ENCODE results near the gene ZNF681. TPM values are rescaled to one million over a fixed set of nuclear protein-coding genes. Genes with fewer than 3 reads are reported as not detected.

The ZNF681 gene
- total and polyA plus RNA-seq, 9 of the 15 experiments (the other 6 are each of a cell fraction or from before 2014, with no cell fraction given), result 2.8 to 8.6 (median 4.1) TPM

GRCh38 chr19:23706657-23707056 lies 52.0 kb downstream of the ZNF681 start:
- ChIA-PET CTCF (ENCODE audit: low intra/inter-chr PET ratio) (interaction anchor here (0.6 kb wide), 1 partner anchor 160 kb away, joined by 5 read pairs; no protein-coding TSS in a partner anchor), POLR2A (no interaction called here)
- WGBS (ENCODE audit: insufficient coverage, low coverage, missing lambda C conversion rate), result 0% methylated on average over 1 of the region's 1 CpG
- Histone ChIP-seq H3K4me2 (ENCODE audit: insufficient read depth, low read length) (no peak overlapping the region), H3K79me2 (ENCODE audit: control insufficient read depth, insufficient read depth, low read length) (no peaks in the 10 kb centered on the region), H3K9ac (ENCODE audit: insufficient read depth in 1 of 2, low read depth in 2 of 2, low read length in 2 of 2) (no peak overlapping the region), H3K27me3 (ENCODE audit: control insufficient read depth in 2 of 2, insufficient read depth in 2 of 2, low read length in 2 of 2) (no peaks in the 10 kb centered on the region), H4K20me1 (replicated peaks; ENCODE audit: control insufficient read depth, insufficient read depth, low read length) (no peaks in the 10 kb centered on the region), H2AFZ (ENCODE audit: low read depth, low read length) (no peak overlapping the region), H3K9me1 (ENCODE audit: control insufficient read depth, insufficient read depth, low read length) (no peaks in the 10 kb centered on the region), H3K27ac (ENCODE audit: extremely low read depth, low read depth, low read length) (no peak overlapping the region), H3K9me3 (replicated peaks; ENCODE audit: control insufficient read depth, insufficient read depth, low read depth, low read length) (no peaks in the 10 kb centered on the region), H3K4me3 (no peak overlapping the region), H3K4me1 (replicated peaks in 1 of 2; ENCODE audit: control insufficient read depth in 2 of 2, insufficient read depth in 2 of 2, low read length in 2 of 2) (no peaks in the 10 kb centered on the region), H3K36me3 (ENCODE audit: control insufficient read depth, insufficient read depth, low read length) (no peaks in the 10 kb centered on the region)
- FAIRE-seq (no peak), DNase-seq (ENCODE audit: extremely low read depth in 1 of 4, low spot score in 3 of 4) (no peak), ATAC-seq (no peak)
- BruUV-seq (replicated peaks), result no TSS peak
- TF ChIP-seq NFE2 (IDR thresholded peaks at IDR 0.05; ENCODE audit: low read depth), result no peak
- no peak for TF ChIP-seq TAL1 (IDR thresholded peaks at IDR 0.05)
- no peak for TF ChIP-seq SRF (CRISPR knock-in tag; IDR thresholded peaks at IDR 0.05)
- no peak for TF ChIP-seq HMG20B (CRISPR knock-in tag; IDR thresholded peaks at IDR 0.05)
- peak; percentile 91 for TF ChIP-seq ZNF431 (CRISPR knock-in tag; IDR thresholded peaks at IDR 0.05)
- in situ Hi-C loops (cut with MboI), result no loop called here
- intact Hi-C loops (cut with micrococcal nuclease), result no loop called here

- H3K9me1 ChIP-seq (ENCODE audit: control insufficient read depth, insufficient read depth, low read length), result no peaks in the 10 kb centered on the region
- no TSS peak for BruUV-seq (replicated peaks)
- POLR2A ChIA-PET, result interaction anchor here (0.6 to 1.8 kb wide), 4 partner anchors 9 to 59 kb away, joined by 3 to 8 read pairs (median 5); partner anchors contain the start of genes ZNF675 and ZNF681
- DNase-seq (ENCODE audit: extremely low read depth in 1 of 4, low spot score in 3 of 4) (peak in 1 of 4 experiments; percentile 14), ATAC-seq (peak; percentile 77), FAIRE-seq (no peak)
- H3K4me3 ChIP-seq, result peak overlapping the region; percentile 26
- no peaks in the 10 kb centered on the region for H3K36me3 ChIP-seq (ENCODE audit: control insufficient read depth, insufficient read depth, low read length)
- H3K9me3 ChIP-seq (replicated peaks; ENCODE audit: control insufficient read depth, insufficient read depth, low read depth, low read length), result no peaks in the 10 kb centered on the region
- H3K9ac ChIP-seq (ENCODE audit: insufficient read depth in 1 of 2, low read depth in 2 of 2, low read length in 2 of 2), result peak overlapping the region; percentile 9 to 57; a peak in 2 of 4 replicates
- TF ChIP-seq PHF8 (IDR thresholded peaks at IDR 0.05; ENCODE audit: borderline replicate concordance, low read length) (0 out of 2 replicates have a peak, but pooled peaks have one; percentile 4), KAT8 (IDR thresholded peaks at IDR 0.05; ENCODE audit: low read depth) (no peak), SMAD3 (CRISPR knock-in tag; conservative IDR thresholded peaks at IDR 0.05) (no peak)
- intact Hi-C loops (cut with micrococcal nuclease), result no loop called here
- peak overlapping the region; percentile 93 for H2AFZ ChIP-seq (ENCODE audit: low read depth, low read length)
- no peaks in the 10 kb centered on the region for H4K20me1 ChIP-seq (replicated peaks; ENCODE audit: control insufficient read depth, insufficient read depth, low read length)
- H3K27ac ChIP-seq (ENCODE audit: extremely low read depth, low read depth, low read length), result peak overlapping the region; percentile 64
- peak overlapping the region; percentile 74 for H3K4me2 ChIP-seq (ENCODE audit: insufficient read depth, low read length)
- H3K79me2 ChIP-seq (ENCODE audit: control insufficient read depth, insufficient read depth, low read length), result no peaks in the 10 kb centered on the region
- peaks cover 0 to 9% of the 10 kb centered on the region in 2 experiments; a peak in 3 of 5 replicates for H3K4me1 ChIP-seq (replicated peaks in 1 of 2; ENCODE audit: control insufficient read depth in 2 of 2, insufficient read depth in 2 of 2, low read length in 2 of 2)
- CTCF ChIA-PET (ENCODE audit: low intra/inter-chr PET ratio), result no interaction called here
- 19% methylated on average over 2 of the region's 2 CpGs for WGBS (ENCODE audit: insufficient coverage, low coverage, missing lambda C conversion rate)
- no peaks in the 10 kb centered on the region for H3K27me3 ChIP-seq (ENCODE audit: control insufficient read depth in 2 of 2, insufficient read depth in 2 of 2, low read length in 2 of 2)
- in situ Hi-C loops (cut with MboI), result no loop called here
These were observed 59.2 kb downstream of the ZNF681 start for GRCh38 chr19:23699521-23699860.
